Smooth muscle cell (in vitro differentiated cells): ENCODE data around the gene CNTNAP3B. TPM values are rescaled to one million over a fixed set of nuclear protein-coding genes. Genes with fewer than 3 reads are reported as not detected.
"Not testable (repeated sequence)": the region's sequence is repeated elsewhere in the genome, so short reads cannot be mapped to it uniquely, and the experiment has no call there.

Source experiments
- DNase-seq: peaks from one replicate; lab custom pipeline; 2025; ENCODE audit not compliant: unreplicated experiment; lab: John Stamatoyannopoulos, UW
- H2AFZ ChIP-seq: fragments of 200-600 bp; sonication (generic); 2 replicates; pipeline ENCODE4 v1.6.0; 2016; ENCODE audit warnings: antibody characterized with exemption, low read depth, mild to moderate bottlenecking
- H3F3A ChIP-seq: fragments of 200-600 bp; sonication (generic); 2 replicates; pipeline ENCODE4 v1.6.0; 2017; ENCODE audit warnings: antibody characterized with exemption, low read depth
- H3K27ac ChIP-seq: fragments of 200-600 bp; sonication (generic); 2 replicates; pipeline ENCODE4 v1.5.1; 2016; ENCODE audit warnings: low read depth, mild to moderate bottlenecking
- H3K27me3 ChIP-seq: fragments of 200-600 bp; sonication (generic); 2 replicates; pipeline ENCODE4 v1.6.1; 2016; ENCODE audit warnings: low read depth, mild to moderate bottlenecking
- H3K36me3 ChIP-seq: fragments of 200-600 bp; sonication (generic); 2 replicates; pipeline ENCODE4 v1.5.1; 2016; ENCODE audit warnings: low read depth
- H3K4me1 ChIP-seq: fragments of 200-600 bp; sonication (generic); 2 replicates; pipeline ENCODE4 v1.5.1; 2016; ENCODE audit warnings: low read depth
- H3K4me2 ChIP-seq: fragments of 200-600 bp; sonication (generic); 2 replicates; pipeline ENCODE4 v1.6.0; 2016; ENCODE audit warnings: mild to moderate bottlenecking
- H3K4me3 ChIP-seq: fragments of 200-600 bp; sonication (generic); 2 replicates; pipeline ENCODE4 v1.5.1; 2016; ENCODE audit warnings: mild to moderate bottlenecking
- H3K79me2 ChIP-seq: fragments of 200-600 bp; sonication (generic); 2 replicates; pipeline ENCODE4 v1.6.0; 2016; ENCODE audit warnings: low read depth, mild to moderate bottlenecking
- H3K9ac ChIP-seq: fragments of 200-600 bp; sonication (generic); 2 replicates; pipeline ENCODE4 v1.6.0; 2016; ENCODE audit warnings: low read depth
- H3K9me3 ChIP-seq: fragments of 200-600 bp; sonication (generic); replicated peaks from 2 replicates; pipeline ENCODE4 v1.5.1; 2016; ENCODE audit warnings: low read depth
- H4K20me1 ChIP-seq: fragments of 200-600 bp; sonication (generic); 2 replicates; pipeline ENCODE4 v1.6.0; 2016; ENCODE audit warnings: low read depth
- WGBS: methylation state at CpG from one replicate; pipeline ENCODE4 v1.1.7; 2016; ENCODE audit warnings: low lambda C conversion rate; 5-methylcytosine and 5-hydroxymethylcytosine counted together
- polyA plus RNA-seq: library from polyadenylated mRNA; unstranded; fragments of >200 nt; fragmentation: Nextera tagmentation; extraction: Ambion mirVana; gene quantifications from 2 replicates; pipeline ENCODE4 v1.2.1, GENCODE V29; 2016
- small RNA-seq: library from RNA; depleted of rRNA; stranded (forward); fragments of <200 nt; gene quantifications from one replicate; pipeline ENCODE3, GENCODE V24; 2014
- total RNA-seq: library from RNA; depleted of rRNA; stranded (reverse); fragments of >200 nt; gene quantifications from 2 replicates; pipeline ENCODE4 v1.2.3, GENCODE V29; 2014

Gene CNTNAP3B
- total and polyA plus RNA-seq, 2 experiments from 2014 or later = 2.4 to 2.5 TPM

DNA sequence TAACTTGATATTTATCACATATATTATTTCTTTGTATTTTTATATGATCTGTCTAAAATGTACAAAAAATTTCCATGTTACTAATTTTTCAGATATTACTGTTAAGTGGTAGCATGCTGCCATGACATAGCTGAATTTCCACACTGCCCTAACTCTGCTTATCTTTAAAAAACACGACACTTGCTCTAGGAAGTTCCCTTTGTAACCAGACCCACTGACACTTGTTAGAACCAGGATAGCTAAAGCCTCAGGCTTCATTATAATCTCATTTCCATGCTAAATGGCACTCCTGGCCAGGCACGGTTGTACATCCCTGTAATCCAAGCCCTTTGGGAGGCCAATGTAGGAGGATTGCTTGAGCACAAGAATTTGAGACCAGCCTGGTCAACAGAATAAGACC is 273.8 kb downstream of the CNTNAP3B start:
- not testable (repeated sequence) for H3K27me3 ChIP-seq, H2AFZ ChIP-seq, H3K4me2 ChIP-seq, H3K9me3 ChIP-seq, DNase-seq, H3F3A ChIP-seq, H3K36me3 ChIP-seq, H3K4me3 ChIP-seq, H3K27ac ChIP-seq, H3K79me2 ChIP-seq, H4K20me1 ChIP-seq, H3K9ac ChIP-seq, H3K4me1 ChIP-seq
- WGBS = no CpG with 5 or more reads among the region's 2 CpGs

DNA sequence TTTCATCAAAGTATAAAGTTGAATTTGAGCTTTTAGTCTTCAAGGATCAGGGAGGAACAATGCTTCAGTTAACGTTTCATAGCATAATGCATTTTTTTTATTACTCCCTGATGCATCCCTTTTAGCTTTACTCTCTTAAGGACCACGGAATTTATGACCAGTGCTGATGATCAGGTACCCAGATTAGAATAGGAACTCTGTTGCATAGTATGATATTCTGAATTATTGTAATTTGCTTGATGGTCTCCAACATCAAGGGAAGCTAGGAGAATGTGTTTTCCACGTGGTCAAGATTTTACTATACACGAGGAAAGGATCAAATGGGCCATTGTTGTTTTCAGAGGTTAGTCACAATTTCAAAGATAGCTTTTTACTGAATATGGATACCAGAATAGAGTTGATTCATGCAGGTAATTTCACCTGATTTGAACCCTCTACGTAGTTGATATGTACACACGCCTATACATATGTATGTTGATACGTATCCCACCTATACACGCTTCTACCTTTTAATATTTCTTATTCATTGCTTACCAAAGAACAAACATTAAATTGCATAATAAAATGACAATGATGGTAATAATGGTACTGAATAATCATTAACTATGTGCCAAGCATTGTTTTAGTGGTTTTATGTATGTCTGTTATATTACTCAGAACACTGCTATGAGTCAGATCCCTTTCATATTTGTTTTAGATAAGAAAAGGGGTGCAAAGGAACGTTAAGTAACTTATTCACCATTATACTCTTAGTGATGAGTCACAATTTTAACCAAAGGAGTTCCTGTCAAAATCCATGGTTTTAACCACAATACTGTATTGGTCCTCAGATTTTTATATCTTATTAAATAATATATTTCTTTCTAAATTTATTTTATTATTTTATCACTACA is 277.1 kb downstream of the CNTNAP3B start:
- H3K36me3 ChIP-seq, H4K20me1 ChIP-seq, H3K9ac ChIP-seq, H2AFZ ChIP-seq, H3K79me2 ChIP-seq, DNase-seq, H3K4me3 ChIP-seq, H3K4me1 ChIP-seq, H3F3A ChIP-seq, H3K27ac ChIP-seq, H3K4me2 ChIP-seq, H3K27me3 ChIP-seq, H3K9me3 ChIP-seq: not testable (repeated sequence)
- no CpG with 5 or more reads among the region's 9 CpGs for WGBS

DNA sequence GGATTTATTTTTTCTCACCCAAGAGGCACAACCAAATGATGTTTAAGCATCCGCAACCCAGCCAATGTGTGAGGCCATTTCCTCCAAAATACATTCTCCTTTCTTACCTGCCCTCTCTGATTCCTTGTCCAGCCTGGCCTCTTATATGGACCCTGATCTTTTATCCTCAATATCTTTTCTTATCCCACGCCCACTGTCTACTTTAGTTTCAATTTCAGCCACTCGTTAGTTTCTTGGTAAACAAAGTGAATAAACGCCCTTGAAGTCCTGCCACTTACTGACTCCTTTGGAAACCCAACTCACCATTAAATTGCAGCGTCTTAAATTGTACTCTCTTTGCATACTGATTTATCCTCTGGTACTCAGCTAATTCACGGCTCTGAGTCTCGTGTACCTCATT is 281.4 kb downstream of the CNTNAP3B start:
- H2AFZ ChIP-seq, H3K4me2 ChIP-seq, H3K4me3 ChIP-seq, H3K4me1 ChIP-seq, H3K36me3 ChIP-seq, H3K27me3 ChIP-seq, H3F3A ChIP-seq, H4K20me1 ChIP-seq, H3K9ac ChIP-seq, H3K79me2 ChIP-seq, H3K9me3 ChIP-seq, H3K27ac ChIP-seq, DNase-seq: not testable (repeated sequence)
- no CpG with 5 or more reads among the region's 7 CpGs for WGBS

Small RNA genes within 50 kb of the gene (small RNA-seq; reads per million reads assigned to genes)
- gene RN7SL343P = not detected

Other genes with a start within 250 kb of the CNTNAP3B start
- gene SPATA31A6, start 54.2 kb upstream of the CNTNAP3B start, total RNA-seq = not detected in 2 replicates
- gene SPATA31A6, start 54.2 kb upstream of the CNTNAP3B start, polyA plus RNA-seq = not detected in 2 replicates